ENCODE data around the gene MFAP1.
A peak's percentile ranks its signal among the peaks of the same experiment; 100 is the strongest.
"Not testable (repeated sequence)": the region's sequence is repeated elsewhere in the genome, so short reads cannot be mapped to it uniquely, and the experiment has no call there.

Gene MFAP1

GRCh38 chr15:43808435-43808950, 16.0 kb downstream of the MFAP1 start:
- DNase-seq (ENCODE audit: low spot score in 2 of 2), result no peak
- H3K36me3 Mint-ChIP-seq (ENCODE audit: insufficient read depth), result peaks cover 81% of the 10 kb centered on the region
- H3K27me3 Mint-ChIP-seq, result no peaks in the 10 kb centered on the region
- no peak overlapping the region for H3K27ac Mint-ChIP-seq (ENCODE audit: low read depth)
- peaks cover 6% of the 10 kb centered on the region for H3K4me1 Mint-ChIP-seq
- H3K4me3 Mint-ChIP-seq, result no peak overlapping the region
- no peaks in the 10 kb centered on the region for H3K9me3 Mint-ChIP-seq
- no peak for ATAC-seq (replicated peaks; ENCODE audit: extremely low read depth, poor library complexity, severe bottlenecking)

GRCh38 chr15:43802676-43803075, 21.8 kb downstream of the MFAP1 start:
- H3K9me3 Mint-ChIP-seq; H3K27ac Mint-ChIP-seq (ENCODE audit: low read depth); ATAC-seq (replicated peaks; ENCODE audit: extremely low read depth, poor library complexity, severe bottlenecking); H3K4me3 Mint-ChIP-seq; DNase-seq (ENCODE audit: low spot score in 2 of 2); H3K27me3 Mint-ChIP-seq: not testable (repeated sequence)
- peaks cover 24% of the 10 kb centered on the region for H3K4me1 Mint-ChIP-seq
- H3K36me3 Mint-ChIP-seq (ENCODE audit: insufficient read depth), result peaks cover 64% of the 10 kb centered on the region

DNA sequence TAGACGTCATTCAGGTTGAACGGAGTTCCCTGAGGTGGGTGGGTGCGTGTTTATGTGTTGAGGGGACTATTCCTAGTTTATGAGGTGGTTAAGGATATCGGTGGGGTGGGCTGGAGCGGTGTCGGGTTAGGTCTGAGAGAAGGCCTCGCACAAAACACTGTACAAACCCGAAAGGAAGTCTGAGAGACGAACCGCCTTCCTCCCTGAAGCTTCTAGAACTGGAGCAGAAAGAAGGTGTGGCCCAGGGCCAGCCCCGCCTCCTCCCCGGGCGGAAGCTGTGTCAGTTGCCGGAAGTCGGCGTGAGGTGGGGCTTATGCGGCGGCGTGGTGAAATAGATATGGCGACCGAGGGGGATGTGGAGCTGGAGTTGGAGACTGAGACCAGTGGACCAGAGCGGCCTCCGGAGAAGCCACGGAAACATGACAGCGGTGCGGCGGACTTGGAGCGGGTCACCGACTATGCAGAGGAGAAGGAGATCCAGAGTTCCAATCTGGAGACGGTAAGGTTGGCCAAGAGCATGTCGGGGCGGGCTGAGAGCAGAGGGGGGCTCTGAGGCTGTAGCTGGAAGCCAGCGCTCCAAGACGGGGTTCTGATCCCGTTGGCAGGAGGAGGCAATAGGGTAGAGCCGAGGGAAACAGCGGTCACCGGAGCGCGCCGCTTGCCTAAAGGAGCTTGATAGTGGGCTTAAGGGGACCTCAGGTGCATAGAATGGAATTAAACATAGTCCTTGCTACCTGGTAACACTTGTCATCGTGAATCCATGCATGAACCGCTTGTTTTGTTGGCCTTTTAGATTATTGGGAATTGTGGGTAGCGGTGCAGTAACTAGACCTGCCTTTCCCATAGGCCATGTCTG, 24.0 kb downstream of the MFAP1 start, which contains the start of gene HYPK:
Gene HYPK, plus strand, starts transcription at position 314 of the 856 bp plus-strand sequence. Its CDS starts 24 bp downstream, at position 338.
- peaks cover 49% of the 10 kb centered on the region for H3K36me3 Mint-ChIP-seq (ENCODE audit: insufficient read depth)
- H3K27me3 Mint-ChIP-seq, result no peaks in the 10 kb centered on the region
- peaks cover 40% of the 10 kb centered on the region for H3K4me1 Mint-ChIP-seq
- ATAC-seq (replicated peaks; ENCODE audit: extremely low read depth, poor library complexity, severe bottlenecking) (peak; percentile 99), DNase-seq (ENCODE audit: low spot score in 2 of 2) (peak; percentile 82 to 86)
- H3K27ac Mint-ChIP-seq (ENCODE audit: low read depth), result peak within 1 kb of the TSS; percentile 97
- H3K9me3 Mint-ChIP-seq, result no peaks in the 10 kb centered on the region
- peak within 1 kb of the TSS; percentile 96 for H3K4me3 Mint-ChIP-seq

GRCh38 chr15:43799945-43800285, 24.6 kb downstream of the MFAP1 start, which contains the start of gene SERINC4:
Gene SERINC4, minus strand, starts transcription at chr15:43800220. Its CDS starts 234 bp downstream, at chr15:43799986.
- peaks cover 46% of the 10 kb centered on the region for H3K4me1 Mint-ChIP-seq
- DNase-seq (ENCODE audit: low spot score in 2 of 2), result no peak
- H3K27ac Mint-ChIP-seq (ENCODE audit: low read depth), result peak within 1 kb of the TSS; percentile 97
- no peaks in the 10 kb centered on the region for H3K9me3 Mint-ChIP-seq
- peaks cover 43% of the 10 kb centered on the region for H3K36me3 Mint-ChIP-seq (ENCODE audit: insufficient read depth)
- no peak for ATAC-seq (replicated peaks; ENCODE audit: extremely low read depth, poor library complexity, severe bottlenecking)
- no peaks in the 10 kb centered on the region for H3K27me3 Mint-ChIP-seq
- peak within 1 kb of the TSS; percentile 96 for H3K4me3 Mint-ChIP-seq

- H3K4me3 Mint-ChIP-seq, result peak overlapping the region; percentile 96
Measured at GRCh38 chr15:43799209-43799944, 25.1 kb downstream of the MFAP1 start.

DNA sequence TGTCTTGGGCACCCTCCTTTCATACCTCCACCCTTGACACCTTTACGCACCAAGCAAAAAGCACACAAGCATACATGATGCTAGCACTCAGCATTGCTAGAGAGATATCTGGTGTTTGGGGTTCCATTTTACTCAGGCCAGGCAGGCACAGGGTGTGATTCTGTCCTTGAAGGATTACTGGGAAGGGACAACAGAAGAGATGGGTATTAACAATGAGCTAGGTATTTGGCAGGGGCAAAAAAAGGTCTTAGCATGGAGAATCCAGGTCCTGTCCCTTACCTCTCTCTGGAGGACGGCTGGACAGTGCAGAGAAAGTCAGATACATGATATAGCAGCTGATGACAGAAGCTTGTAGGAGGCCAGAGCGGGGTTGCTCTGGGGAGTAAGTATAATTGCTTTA, 27.9 kb downstream of the MFAP1 start:
- Mint-ChIP-seq H3K4me1 (peaks cover 74% of the 10 kb centered on the region), H3K27ac (ENCODE audit: low read depth) (no peak overlapping the region), H3K36me3 (ENCODE audit: insufficient read depth) (peaks cover 38% of the 10 kb centered on the region), H3K4me3 (no peak overlapping the region), H3K9me3 (no peaks in the 10 kb centered on the region), H3K27me3 (no peaks in the 10 kb centered on the region)
- no peak for DNase-seq (ENCODE audit: low spot score in 2 of 2)
- no peak for ATAC-seq (replicated peaks; ENCODE audit: extremely low read depth, poor library complexity, severe bottlenecking)

More at GRCh38 chr15:43799209-43799944, 25.1 kb downstream of the MFAP1 start:
- H3K4me1 Mint-ChIP-seq, result peaks cover 52% of the 10 kb centered on the region
- peak overlapping the region; percentile 97 for H3K27ac Mint-ChIP-seq (ENCODE audit: low read depth)
- ATAC-seq (replicated peaks; ENCODE audit: extremely low read depth, poor library complexity, severe bottlenecking) (no peak), DNase-seq (ENCODE audit: low spot score in 2 of 2) (no peak)
- peaks cover 38% of the 10 kb centered on the region for H3K36me3 Mint-ChIP-seq (ENCODE audit: insufficient read depth)
- H3K9me3 Mint-ChIP-seq, result no peaks in the 10 kb centered on the region
- no peaks in the 10 kb centered on the region for H3K27me3 Mint-ChIP-seq

DNA sequence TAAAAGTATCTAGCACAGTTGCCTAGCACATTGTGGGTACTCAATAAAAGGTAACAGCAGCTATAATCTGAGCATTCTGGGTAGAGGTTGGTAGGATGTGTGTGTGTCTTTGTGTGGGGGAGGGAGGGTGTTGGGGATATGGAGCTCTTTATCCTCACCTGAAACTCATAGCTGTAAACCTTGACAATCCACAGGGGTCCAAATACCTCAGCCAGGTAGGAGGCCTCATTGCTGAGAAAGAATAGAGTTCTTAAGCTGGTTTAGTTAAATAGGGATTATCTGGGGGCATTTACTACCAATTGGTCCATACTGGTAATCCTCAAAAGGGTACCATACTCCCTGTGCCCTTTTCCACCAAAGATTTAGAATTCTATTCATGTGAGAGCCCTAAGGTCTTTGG, 28.5 kb downstream of the MFAP1 start:
- Mint-ChIP-seq H3K4me3 (no peak overlapping the region), H3K27ac (ENCODE audit: low read depth) (no peak overlapping the region), H3K36me3 (ENCODE audit: insufficient read depth) (peaks cover 35% of the 10 kb centered on the region), H3K9me3 (no peaks in the 10 kb centered on the region), H3K4me1 (peaks cover 71% of the 10 kb centered on the region), H3K27me3 (no peaks in the 10 kb centered on the region)
- ATAC-seq (replicated peaks; ENCODE audit: extremely low read depth, poor library complexity, severe bottlenecking) (no peak), DNase-seq (ENCODE audit: low spot score in 2 of 2) (no peak)

DNA sequence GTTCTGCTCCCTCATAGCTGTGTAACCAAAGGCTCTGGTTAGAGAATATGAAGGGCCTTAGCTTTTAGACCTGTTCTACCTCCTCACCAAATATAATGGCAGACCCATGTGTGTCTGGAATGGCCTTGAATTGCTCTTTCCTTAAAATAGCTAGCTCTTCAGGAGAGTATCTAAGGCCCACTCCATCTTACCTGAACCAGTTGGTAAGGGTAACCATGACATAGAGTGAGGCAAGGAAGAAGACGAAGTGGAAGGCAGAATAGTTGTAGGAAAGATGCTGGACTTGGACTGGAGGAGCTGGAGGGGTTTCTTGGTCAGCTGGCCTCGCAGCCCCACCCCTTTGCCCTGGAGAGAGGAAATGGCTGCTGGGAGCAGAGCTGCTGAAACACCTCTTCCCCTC, 29.3 kb downstream of the MFAP1 start:
- Mint-ChIP-seq H3K9me3 (no peaks in the 10 kb centered on the region), H3K4me3 (no peak overlapping the region), H3K4me1 (peaks cover 65% of the 10 kb centered on the region), H3K36me3 (ENCODE audit: insufficient read depth) (peaks cover 28% of the 10 kb centered on the region), H3K27ac (ENCODE audit: low read depth) (no peak overlapping the region), H3K27me3 (no peaks in the 10 kb centered on the region)
- DNase-seq (ENCODE audit: low spot score in 2 of 2) (no peak), ATAC-seq (replicated peaks; ENCODE audit: extremely low read depth, poor library complexity, severe bottlenecking) (no peak)

DNA sequence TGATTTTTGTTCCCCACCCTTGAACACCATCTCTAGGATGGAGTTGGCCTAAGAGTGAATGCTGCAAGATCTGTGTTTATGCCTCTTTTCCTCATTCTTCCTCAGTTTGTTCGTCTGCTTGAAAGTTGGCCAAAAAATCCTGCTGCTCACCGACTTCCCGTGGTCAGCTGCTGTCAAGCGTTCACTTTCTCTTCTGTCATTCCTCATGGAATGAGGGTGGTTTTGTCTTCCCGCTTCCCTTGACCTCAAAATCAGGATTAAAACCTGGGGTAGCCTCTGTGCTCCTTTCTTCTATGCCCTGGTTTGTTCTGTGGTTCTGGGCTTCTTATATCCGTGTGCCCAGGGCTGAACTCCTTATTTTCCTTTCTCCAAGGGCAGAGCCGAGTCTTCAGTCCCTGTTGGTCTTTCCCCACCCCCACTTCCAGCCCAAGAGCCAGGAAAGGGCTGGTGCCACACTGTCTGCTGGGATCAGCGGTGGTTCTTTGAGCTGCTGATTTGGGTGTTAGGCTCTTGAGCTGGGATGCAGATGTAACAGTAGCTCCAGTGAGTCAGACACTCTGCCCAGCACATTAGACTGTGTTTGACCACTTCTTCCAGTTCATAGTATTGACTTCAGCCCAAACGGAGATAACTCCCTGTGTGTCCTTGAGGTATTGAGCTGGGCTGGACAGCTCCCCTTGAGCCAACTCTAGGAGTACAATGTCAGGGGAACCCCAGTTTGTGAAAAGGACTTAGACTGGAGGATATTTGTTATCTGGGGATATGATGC, 30.0 kb downstream of the MFAP1 start:
- Mint-ChIP-seq H3K36me3 (ENCODE audit: insufficient read depth) (peaks cover 25% of the 10 kb centered on the region), H3K4me1 (peaks cover 61% of the 10 kb centered on the region), H3K27me3 (no peaks in the 10 kb centered on the region), H3K27ac (ENCODE audit: low read depth) (peak overlapping the region; percentile 67), H3K4me3 (peak overlapping the region; percentile 95), H3K9me3 (no peaks in the 10 kb centered on the region)
- ATAC-seq (replicated peaks; ENCODE audit: extremely low read depth, poor library complexity, severe bottlenecking) (no peak), DNase-seq (ENCODE audit: low spot score in 2 of 2) (no peak)

GRCh38 chr15:43793647-43794046, 30.8 kb downstream of the MFAP1 start:
- peaks cover 25% of the 10 kb centered on the region for H3K36me3 Mint-ChIP-seq (ENCODE audit: insufficient read depth)
- H3K4me3 Mint-ChIP-seq, result peak overlapping the region; percentile 95
- H3K4me1 Mint-ChIP-seq, result peaks cover 60% of the 10 kb centered on the region
- H3K27me3 Mint-ChIP-seq, result no peaks in the 10 kb centered on the region
- peak overlapping the region; percentile 99 for H3K27ac Mint-ChIP-seq (ENCODE audit: low read depth)
- DNase-seq (ENCODE audit: low spot score in 2 of 2) (no peak), ATAC-seq (replicated peaks; ENCODE audit: extremely low read depth, poor library complexity, severe bottlenecking) (no peak)
- H3K9me3 Mint-ChIP-seq, result no peaks in the 10 kb centered on the region

GRCh38 chr15:43792761-43793476, 31.6 kb downstream of the MFAP1 start:
- H3K4me3 Mint-ChIP-seq, result peak overlapping the region; percentile 95
- ATAC-seq (replicated peaks; ENCODE audit: extremely low read depth, poor library complexity, severe bottlenecking), result no peak
- H3K27ac Mint-ChIP-seq (ENCODE audit: low read depth), result peak overlapping the region; percentile 99
- DNase-seq (ENCODE audit: low spot score in 2 of 2), result no peak
- H3K36me3 Mint-ChIP-seq (ENCODE audit: insufficient read depth), result peaks cover 22% of the 10 kb centered on the region
- no peaks in the 10 kb centered on the region for H3K9me3 Mint-ChIP-seq
- H3K27me3 Mint-ChIP-seq, result no peaks in the 10 kb centered on the region
- H3K4me1 Mint-ChIP-seq, result peaks cover 60% of the 10 kb centered on the region

Measured in central memory CD8-positive, alpha-beta T cell (primary cell).